ENCODE measurements around the gene GDI1. TPM values are rescaled to one million over a fixed set of nuclear protein-coding genes. Genes with fewer than 3 reads are reported as not detected.

The GDI1 gene
- total and polyA plus RNA-seq, 9 of the 15 experiments (the other 6 are each of a cell fraction or from before 2014, with no cell fraction given), result 0.97 to 82.6 (median 37.5) TPM

GRCh38 chrX:154436374-154436982 lies 476 bp upstream of the GDI1 start:
- intact Hi-C loops (cut with micrococcal nuclease) (no loop called here), in situ Hi-C loops (cut with MboI) (no loop called here)
- Histone ChIP-seq H3K4me2 (ENCODE audit: insufficient read depth, low read length) (peak overlapping the region; percentile 84), H3K4me1 (replicated peaks in 1 of 2; ENCODE audit: control insufficient read depth in 2 of 2, insufficient read depth in 2 of 2, low read length in 2 of 2) (peaks cover 4 to 43% of the 10 kb centered on the region in 2 experiments; a peak in 4 of 5 replicates), H3K36me3 (ENCODE audit: control insufficient read depth, insufficient read depth, low read length) (peaks cover 77% of the 10 kb centered on the region; the same call in 2 of the 3 replicates), H3K9ac (ENCODE audit: insufficient read depth in 1 of 2, low read depth in 2 of 2, low read length in 2 of 2) (peak overlapping the region; percentile 63 to 91; a peak in 3 of 4 replicates), H3K79me2 (ENCODE audit: control insufficient read depth, insufficient read depth, low read length) (peaks cover 22% of the 10 kb centered on the region), H2AFZ (ENCODE audit: low read depth, low read length) (peak overlapping the region; percentile 79; the same call in 1 of the 2 replicates), H3K27me3 (ENCODE audit: control insufficient read depth in 2 of 2, insufficient read depth in 2 of 2, low read length in 2 of 2) (no peaks in the 10 kb centered on the region), H4K20me1 (replicated peaks; ENCODE audit: control insufficient read depth, insufficient read depth, low read length) (peaks cover 5% of the 10 kb centered on the region; the same call in 1 of the 2 replicates), H3K9me3 (replicated peaks; ENCODE audit: control insufficient read depth, insufficient read depth, low read depth, low read length) (no peaks in the 10 kb centered on the region), H3K9me1 (ENCODE audit: control insufficient read depth, insufficient read depth, low read length) (peaks cover 3% of the 10 kb centered on the region), H3K27ac (ENCODE audit: extremely low read depth, low read depth, low read length) (peak overlapping the region; percentile 83; the same call in 2 of the 3 replicates), H3K4me3 (peak overlapping the region; percentile 68)
- DNase-seq (ENCODE audit: extremely low read depth in 1 of 4, low spot score in 3 of 4), result peak; percentile 64 to 91 (median 86)
- no TSS peak for BruUV-seq (replicated peaks)
- POLR2A ChIA-PET, result no interaction called here
- FAIRE-seq, result no peak
- WGBS (ENCODE audit: insufficient coverage, low coverage, missing lambda C conversion rate), result 31% methylated on average over 16 of the region's 78 CpGs
- ATAC-seq, result peak; percentile 80
- CTCF ChIA-PET (ENCODE audit: low intra/inter-chr PET ratio), result no interaction called here
- TF ChIP-seq ARID4B (CRISPR knock-in tag; IDR thresholded peaks at IDR 0.05) (no peak), ZFX (CRISPR knock-in tag; IDR thresholded peaks at IDR 0.05) (peak; percentile 53; the same call in 1 of the 2 replicates), RBM34 (IDR thresholded peaks at IDR 0.05; ENCODE audit: borderline replicate concordance, insufficient read depth, low read length) (no peak), ARHGAP35 (IDR thresholded peaks at IDR 0.05; ENCODE audit: partially characterized antibody) (no peak), MIER1 (IDR thresholded peaks at IDR 0.05; ENCODE audit: low read depth) (no peak), RBM25 (IDR thresholded peaks at IDR 0.05; ENCODE audit: low read depth, low read length, severe bottlenecking) (no peak), EGR1 (conservative IDR thresholded peaks at IDR 0.05) (no peak), KDM2B (CRISPR knock-in tag; IDR thresholded peaks at IDR 0.05) (no peak)
- TF ChIP-seq, protein P1, sequence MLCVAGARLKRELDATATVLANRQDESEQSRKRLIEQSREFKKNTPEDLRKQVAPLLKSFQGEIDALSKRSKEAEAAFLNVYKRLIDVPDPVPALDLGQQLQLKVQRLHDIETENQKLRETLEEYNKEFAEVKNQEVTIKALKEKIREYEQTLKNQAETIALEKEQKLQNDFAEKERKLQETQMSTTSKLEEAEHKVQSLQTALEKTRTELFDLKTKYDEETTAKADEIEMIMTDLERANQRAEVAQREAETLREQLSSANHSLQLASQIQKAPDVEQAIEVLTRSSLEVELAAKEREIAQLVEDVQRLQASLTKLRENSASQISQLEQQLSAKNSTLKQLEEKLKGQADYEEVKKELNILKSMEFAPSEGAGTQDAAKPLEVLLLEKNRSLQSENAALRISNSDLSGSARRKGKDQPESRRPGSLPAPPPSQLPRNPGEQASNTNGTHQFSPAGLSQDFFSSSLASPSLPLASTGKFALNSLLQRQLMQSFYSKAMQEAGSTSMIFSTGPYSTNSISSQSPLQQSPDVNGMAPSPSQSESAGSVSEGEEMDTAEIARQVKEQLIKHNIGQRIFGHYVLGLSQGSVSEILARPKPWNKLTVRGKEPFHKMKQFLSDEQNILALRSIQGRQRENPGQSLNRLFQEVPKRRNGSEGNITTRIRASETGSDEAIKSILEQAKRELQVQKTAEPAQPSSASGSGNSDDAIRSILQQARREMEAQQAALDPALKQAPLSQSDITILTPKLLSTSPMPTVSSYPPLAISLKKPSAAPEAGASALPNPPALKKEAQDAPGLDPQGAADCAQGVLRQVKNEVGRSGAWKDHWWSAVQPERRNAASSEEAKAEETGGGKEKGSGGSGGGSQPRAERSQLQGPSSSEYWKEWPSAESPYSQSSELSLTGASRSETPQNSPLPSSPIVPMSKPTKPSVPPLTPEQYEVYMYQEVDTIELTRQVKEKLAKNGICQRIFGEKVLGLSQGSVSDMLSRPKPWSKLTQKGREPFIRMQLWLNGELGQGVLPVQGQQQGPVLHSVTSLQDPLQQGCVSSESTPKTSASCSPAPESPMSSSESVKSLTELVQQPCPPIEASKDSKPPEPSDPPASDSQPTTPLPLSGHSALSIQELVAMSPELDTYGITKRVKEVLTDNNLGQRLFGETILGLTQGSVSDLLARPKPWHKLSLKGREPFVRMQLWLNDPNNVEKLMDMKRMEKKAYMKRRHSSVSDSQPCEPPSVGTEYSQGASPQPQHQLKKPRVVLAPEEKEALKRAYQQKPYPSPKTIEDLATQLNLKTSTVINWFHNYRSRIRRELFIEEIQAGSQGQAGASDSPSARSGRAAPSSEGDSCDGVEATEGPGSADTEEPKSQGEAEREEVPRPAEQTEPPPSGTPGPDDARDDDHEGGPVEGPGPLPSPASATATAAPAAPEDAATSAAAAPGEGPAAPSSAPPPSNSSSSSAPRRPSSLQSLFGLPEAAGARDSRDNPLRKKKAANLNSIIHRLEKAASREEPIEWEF (CRISPR knock-in tag; IDR thresholded peaks at IDR 0.05), result no peak
- TF ChIP-seq, protein P2, sequence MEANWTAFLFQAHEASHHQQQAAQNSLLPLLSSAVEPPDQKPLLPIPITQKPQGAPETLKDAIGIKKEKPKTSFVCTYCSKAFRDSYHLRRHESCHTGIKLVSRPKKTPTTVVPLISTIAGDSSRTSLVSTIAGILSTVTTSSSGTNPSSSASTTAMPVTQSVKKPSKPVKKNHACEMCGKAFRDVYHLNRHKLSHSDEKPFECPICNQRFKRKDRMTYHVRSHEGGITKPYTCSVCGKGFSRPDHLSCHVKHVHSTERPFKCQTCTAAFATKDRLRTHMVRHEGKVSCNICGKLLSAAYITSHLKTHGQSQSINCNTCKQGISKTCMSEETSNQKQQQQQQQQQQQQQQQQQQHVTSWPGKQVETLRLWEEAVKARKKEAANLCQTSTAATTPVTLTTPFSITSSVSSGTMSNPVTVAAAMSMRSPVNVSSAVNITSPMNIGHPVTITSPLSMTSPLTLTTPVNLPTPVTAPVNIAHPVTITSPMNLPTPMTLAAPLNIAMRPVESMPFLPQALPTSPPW (CRISPR knock-in tag; IDR thresholded peaks at IDR 0.05), result peak; percentile 95
